AG04449 (cell line): Measurements from ENCODE around the gene GNGT2.

Experiments
- CTCF ChIA-PET: fragments of 350-600 bp; formaldehyde crosslinking; extraction: SDS; loops from one replicate; lab custom pipeline; 2021; ENCODE audit warnings: antibody characterized with exemption; lab: Yijun Ruan, JAX
- POLR2A ChIA-PET: fragments of 400-600, 350-600 bp; formaldehyde crosslinking; extraction: SDS; loops from one replicate; lab custom pipeline; 2020; ENCODE audit warnings: antibody characterized with exemption, inconsistent platforms; lab: Yijun Ruan, JAX
- DNase-seq: peaks from one replicate; pipeline ENCODE4 v3.0.0-alpha.2; 2010; ENCODE audit warnings: low read depth, low spot score
- H3K4me3 ChIP-seq: 2 replicates; pipeline ENCODE4 v1.5.1; 2011; ENCODE audit warnings: low read depth, mild to moderate bottlenecking, control low read depth, low read length
- CTCF ChIP-seq: IDR thresholded peaks from one replicate; pipeline ENCODE4 v1.5.1; 2011; ENCODE audit warnings: mild to moderate bottlenecking, moderate library complexity, low read length, control low read depth, inconsistent platforms; ENCODE audit not compliant: insufficient read depth; ENCODE audit errors: missing control alignments

Gene GNGT2

GRCh38 chr17:49252148-49252695, 41.8 kb upstream of the GNGT2 start:
- ChIA-PET POLR2A (no interaction called here), CTCF (no interaction called here)
- no peak for DNase-seq
- no peak for TF ChIP-seq CTCF
- H3K4me3 ChIP-seq, result no peak overlapping the region

DNA sequence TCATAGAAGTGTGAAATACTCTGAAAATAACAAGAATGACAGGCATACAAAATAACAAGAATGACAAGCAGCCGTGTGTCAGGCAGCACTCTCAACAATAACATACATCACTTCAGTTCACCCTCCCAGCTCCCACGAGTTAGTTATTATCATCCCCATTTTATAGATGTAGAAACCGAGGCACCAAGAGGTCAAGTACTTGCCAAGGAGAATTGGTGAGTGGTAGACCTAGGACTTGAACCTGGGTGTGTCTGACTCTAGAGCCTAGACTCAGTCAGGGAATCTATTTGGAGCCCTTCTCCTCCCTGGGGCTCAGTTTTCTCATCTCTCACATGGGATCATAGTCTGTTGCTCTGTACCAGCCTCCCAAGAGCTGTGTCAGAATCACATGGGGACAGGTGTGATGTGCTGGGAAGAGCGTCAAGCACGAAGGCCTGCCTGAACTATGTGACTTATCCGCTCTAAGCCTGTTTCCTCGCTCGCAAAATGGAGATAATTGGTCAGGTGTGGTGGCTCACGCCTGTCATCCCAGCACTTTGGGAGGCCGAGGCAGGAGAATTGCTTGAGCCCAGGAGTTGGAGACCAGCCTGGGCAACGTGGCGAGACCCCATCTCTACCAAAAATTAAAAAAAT, 39.6 kb upstream of the GNGT2 start:
- no peak for DNase-seq
- H3K4me3 ChIP-seq, result no peak overlapping the region
- TF ChIP-seq CTCF, result no peak
- POLR2A ChIA-PET, result no interaction called here
- CTCF ChIA-PET, result interaction anchor here (1.6 kb wide), 1 partner anchor 23 kb away, joined by 4 read pairs; no protein-coding TSS in a partner anchor

DNA sequence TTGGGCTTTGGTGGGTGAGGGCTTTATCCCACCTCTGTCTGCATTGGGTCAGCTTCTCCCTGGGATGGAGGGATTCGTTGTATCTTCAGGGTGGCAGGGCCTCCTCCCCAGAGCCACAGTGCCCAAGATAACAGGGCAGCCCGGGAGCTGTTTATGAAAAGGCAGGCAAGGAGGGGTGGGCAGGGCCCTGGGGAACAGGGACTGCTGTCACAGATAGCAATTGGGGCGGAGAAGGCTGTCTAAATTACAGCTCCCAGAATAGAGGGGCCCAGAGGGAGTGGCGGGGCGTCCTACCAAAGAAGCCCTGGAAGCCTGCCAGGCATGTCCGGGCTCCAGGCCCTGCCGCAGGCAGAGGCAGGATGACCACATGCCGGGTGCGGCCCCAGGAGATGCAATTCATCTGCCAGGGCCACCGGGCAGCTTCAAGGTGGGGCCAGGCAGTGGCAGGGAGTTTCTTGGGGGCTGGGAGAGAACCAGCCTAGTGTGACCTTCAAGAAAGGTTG, 39.0 kb upstream of the GNGT2 start:
- no peak for DNase-seq
- H3K4me3 ChIP-seq, result no peak overlapping the region
- POLR2A ChIA-PET, result no interaction called here
- CTCF ChIA-PET, result interaction anchor here (0.7 to 1.4 kb wide), 4 partner anchors 10 to 22 kb away, joined by 3 to 4 read pairs (median 3); partner anchors contain the start of gene PHOSPHO1
- no peak for TF ChIP-seq CTCF

DNA sequence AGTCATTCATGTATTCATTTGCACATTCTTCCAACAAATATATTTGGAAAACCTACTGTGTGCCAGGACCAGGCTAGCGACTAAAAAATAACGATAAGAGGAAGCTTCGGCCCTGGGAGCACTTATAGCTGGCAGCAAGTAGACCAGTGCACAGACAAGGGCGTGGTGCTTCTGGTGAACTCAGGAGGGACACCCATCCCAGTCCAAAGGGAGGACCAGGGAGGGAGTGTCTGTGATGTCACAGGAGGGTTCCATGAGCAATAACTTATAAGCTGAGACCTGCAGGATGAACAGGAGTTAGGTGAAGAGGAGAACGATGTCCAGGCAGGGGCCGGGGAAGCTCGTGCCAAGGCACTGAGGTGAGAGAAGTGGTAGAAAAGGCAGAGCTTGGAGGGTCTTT, 37.6 kb upstream of the GNGT2 start:
- CTCF ChIA-PET, result interaction anchor here (0.5 to 1.4 kb wide), 3 partner anchors 11 to 24 kb away, joined by 3 to 4 read pairs (median 3); partner anchors contain the start of gene PHOSPHO1
- no peak for TF ChIP-seq CTCF
- POLR2A ChIA-PET, result no interaction called here
- DNase-seq, result no peak
- no peak overlapping the region for H3K4me3 ChIP-seq

DNA sequence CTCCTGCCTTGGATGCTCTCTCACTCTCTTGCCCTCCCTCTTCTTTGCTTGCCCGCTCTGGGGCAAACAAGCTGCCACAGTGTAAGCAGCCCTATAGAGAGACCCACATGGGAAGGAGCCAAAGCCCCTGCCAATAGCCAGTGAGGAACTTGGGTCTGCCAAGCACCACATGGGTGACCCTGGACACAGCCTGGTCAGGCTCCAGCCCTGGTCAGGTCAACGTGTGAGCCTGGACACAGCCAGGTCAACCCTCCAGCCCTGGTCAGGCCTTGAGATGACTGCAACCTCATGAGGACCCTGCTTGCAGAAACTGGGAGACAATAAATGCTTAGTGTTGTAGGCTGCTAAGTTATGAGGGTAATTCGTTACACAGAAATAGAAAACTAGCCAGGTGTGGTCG, 34.5 kb upstream of the GNGT2 start:
- CTCF ChIA-PET, result no interaction called here

More for the DNA sequence above, 34.5 kb upstream of the GNGT2 start:
- H3K4me3 ChIP-seq, result no peak overlapping the region
- TF ChIP-seq CTCF, result no peak
- DNase-seq, result no peak
- POLR2A ChIA-PET, result no interaction called here
